ENCODE results near the gene PRRT1B.

Gene PRRT1B

DNA sequence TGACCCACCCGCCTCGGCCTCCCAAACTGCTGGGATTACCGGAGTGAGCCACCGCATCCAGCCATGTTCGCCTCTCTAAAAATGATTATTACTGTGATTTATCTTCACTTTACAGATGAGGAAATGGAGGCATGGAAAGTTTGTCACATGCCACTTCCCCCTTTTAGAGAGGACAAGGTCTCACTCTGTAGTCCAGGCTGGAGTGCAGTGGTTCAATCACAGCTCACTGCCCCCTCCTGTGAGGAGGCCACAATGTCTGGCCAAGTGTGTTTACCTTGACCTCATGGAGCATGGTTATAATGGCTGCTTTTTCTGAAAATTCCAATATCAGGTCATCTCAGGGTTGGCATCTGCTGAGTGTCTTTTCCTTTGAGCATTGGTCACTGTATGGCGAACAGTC, 6.7 kb downstream of the PRRT1B start:
- in situ Hi-C loops (cut with MboI; ENCODE audit: low pct_unique_long_range_greater_than_20kb, low sequenced_read_pairs, unreplicated experiment): no loop called here
- no peak for TF ChIP-seq CTCF (IDR thresholded peaks at IDR 0.05; ENCODE audit: extremely low read depth, insufficient read depth, missing control alignments)
- no peak for DNase-seq (ENCODE audit: low spot score)

- TF ChIP-seq CTCF (IDR thresholded peaks at IDR 0.05; ENCODE audit: extremely low read depth, insufficient read depth, missing control alignments): no peak
- in situ Hi-C loops (cut with MboI; ENCODE audit: low pct_unique_long_range_greater_than_20kb, low sequenced_read_pairs, unreplicated experiment): no loop called here
- no peak for DNase-seq (ENCODE audit: low spot score)
Observed at GRCh38 chr9:131554087-131554842, 8.9 kb downstream of the PRRT1B start.

DNA sequence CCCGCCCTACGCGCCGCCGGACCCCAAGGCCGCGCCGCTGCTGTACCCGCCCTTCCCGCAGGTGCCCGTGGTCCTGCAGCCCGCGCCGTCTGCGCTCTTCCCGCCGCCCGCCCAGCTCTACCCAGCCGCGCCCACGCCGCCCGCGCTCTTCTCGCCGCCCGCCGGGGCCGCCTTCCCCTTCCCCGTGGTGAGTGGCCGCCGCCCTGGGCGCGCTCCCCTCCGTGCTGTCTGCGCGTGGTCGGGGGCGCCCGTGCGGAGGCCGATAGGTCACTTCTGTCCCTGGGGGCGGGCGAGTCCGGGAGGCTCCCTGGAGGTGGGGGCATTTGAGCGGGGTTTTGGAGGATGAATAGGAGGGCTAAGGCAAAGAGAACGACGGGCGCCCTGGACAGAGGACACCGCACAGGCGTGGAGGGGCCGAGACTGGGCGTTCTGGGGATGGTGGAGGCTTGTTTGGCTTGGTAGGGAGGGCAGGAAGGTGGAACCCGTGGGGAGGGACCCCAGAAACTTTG, 9.6 kb downstream of the PRRT1B start:
- TF ChIP-seq CTCF (IDR thresholded peaks at IDR 0.05; ENCODE audit: extremely low read depth, insufficient read depth, missing control alignments): no peak
- DNase-seq (ENCODE audit: low spot score): no peak
- in situ Hi-C loops (cut with MboI; ENCODE audit: low pct_unique_long_range_greater_than_20kb, low sequenced_read_pairs, unreplicated experiment): no loop called here

DNA sequence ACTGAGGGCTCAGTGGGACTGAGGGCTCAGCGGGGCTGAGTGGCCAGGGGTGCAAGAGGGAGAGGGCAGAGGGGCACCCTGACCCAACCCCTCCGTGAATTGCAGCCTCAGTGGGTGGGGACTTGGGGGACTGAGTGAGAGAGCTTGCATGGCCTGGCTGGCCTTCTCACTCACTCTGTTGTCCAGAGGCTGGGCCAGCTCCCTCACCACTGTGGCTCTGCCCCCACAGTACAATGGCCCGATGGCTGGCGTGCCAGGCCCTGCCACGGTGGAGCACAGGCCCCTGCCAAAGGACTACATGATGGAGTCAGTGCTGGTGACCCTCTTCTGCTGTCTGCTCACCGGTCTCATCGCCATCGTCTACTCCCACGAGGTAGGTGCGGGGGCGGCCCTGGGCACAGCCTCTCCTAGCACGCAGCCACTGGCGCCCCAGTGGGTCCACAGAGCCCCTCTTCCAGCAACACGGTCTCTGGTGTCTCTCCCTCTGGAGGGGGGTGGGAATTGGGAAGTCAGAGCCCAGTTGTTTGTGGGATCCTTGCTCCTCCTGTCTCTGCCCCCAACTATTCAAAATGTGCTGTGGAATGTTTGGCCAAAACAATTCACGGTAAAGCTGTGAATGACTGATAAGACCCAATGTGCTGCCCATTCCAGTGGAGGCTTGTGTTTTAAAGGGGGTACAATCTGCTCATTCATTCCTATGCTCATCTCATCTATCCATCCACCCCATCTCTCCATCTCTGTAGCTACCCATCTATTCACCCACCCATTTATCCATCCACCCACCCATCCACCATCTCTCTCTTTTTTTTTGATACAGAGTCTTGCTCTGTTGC, 10.7 kb downstream of the PRRT1B start:
- in situ Hi-C loops (cut with MboI; ENCODE audit: low pct_unique_long_range_greater_than_20kb, low sequenced_read_pairs, unreplicated experiment): no loop called here
- DNase-seq (ENCODE audit: low spot score): no peak
- no peak for TF ChIP-seq CTCF (IDR thresholded peaks at IDR 0.05; ENCODE audit: extremely low read depth, insufficient read depth, missing control alignments)

DNA sequence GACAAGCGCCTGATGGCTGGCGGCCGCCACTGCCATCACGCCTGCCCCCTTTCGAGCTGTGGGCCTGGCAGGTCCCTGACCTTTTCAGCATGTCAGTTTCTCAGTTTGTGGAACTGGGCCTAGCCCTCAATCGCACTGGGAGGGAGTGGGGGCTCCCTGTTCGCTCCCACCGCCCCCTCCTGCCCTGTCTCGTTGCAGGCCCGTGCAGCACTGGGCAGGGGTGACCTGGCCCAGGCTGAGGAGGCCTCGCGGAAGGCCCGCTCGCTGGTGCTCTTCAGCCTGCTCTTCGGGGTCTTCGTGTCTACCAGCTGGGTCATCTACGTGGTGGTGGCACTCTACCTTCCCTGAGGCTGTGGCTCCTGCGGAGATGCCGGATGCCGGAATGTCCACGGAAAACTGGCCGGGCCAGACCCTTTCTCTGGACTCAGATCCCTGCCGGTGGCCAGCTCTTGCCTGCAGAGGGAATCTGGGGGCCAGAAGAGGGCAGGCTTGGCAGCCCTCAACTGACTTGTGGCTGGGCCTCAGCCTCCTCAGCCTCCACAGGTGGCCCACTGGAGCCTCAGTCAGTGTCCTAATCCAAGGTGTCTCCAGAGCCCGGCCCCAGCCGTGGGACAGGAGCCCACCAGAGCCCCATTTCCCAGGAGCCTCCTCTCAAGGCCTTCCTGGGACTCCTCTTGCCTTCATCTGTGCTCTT, 12.7 kb downstream of the PRRT1B start:
- DNase-seq (ENCODE audit: low spot score): no peak
- in situ Hi-C loops (cut with MboI; ENCODE audit: low pct_unique_long_range_greater_than_20kb, low sequenced_read_pairs, unreplicated experiment): no loop called here
- TF ChIP-seq CTCF (IDR thresholded peaks at IDR 0.05; ENCODE audit: extremely low read depth, insufficient read depth, missing control alignments): no peak

DNA sequence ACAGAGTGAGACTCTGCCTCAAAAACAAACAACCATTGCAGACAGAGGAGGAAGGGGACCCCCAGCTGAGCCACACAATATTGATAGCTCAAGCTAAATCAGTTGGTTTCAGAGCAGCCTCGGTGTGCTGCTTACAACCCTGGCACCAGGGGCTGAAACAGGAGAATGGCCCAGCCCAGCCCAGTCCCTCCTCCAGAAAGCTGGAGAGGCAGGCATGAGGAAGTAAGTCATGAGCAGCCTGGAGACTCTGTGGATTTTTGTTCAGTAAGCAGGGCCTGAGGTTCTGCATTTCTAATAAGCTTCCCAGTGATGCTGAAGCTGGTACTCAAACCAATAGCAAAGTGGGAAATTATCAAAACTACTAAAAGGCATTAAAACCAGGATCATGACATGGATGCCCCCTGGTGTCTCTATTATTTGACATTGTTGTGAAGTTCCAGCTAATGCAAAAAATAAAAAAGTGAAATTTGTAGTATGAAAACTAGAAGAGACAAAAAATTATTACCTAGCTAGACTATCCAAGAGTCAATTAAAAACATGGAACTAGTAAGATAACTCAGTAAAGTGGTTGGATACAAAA, 14.2 kb downstream of the PRRT1B start:
- no peak for DNase-seq (ENCODE audit: low spot score)
- in situ Hi-C loops (cut with MboI; ENCODE audit: low pct_unique_long_range_greater_than_20kb, low sequenced_read_pairs, unreplicated experiment): no loop called here
- TF ChIP-seq CTCF (IDR thresholded peaks at IDR 0.05; ENCODE audit: extremely low read depth, insufficient read depth, missing control alignments): no peak
